Naive thymus-derived CD4-positive, alpha-beta T cell (primary cell): ENCODE results near the gene USP36. TPM values are rescaled to one million over a fixed set of nuclear protein-coding genes. Genes with fewer than 3 reads are reported as not detected.

ENCODE experiments used
- ATAC-seq: fragments of 150-1000 bp; cut with Tn5 transposase; 2 replicates; pipeline ENCODE4 v1.10.0; 2021; ENCODE audit warnings: mild to moderate bottlenecking, moderate library complexity
- CTCF ChIA-PET: fragments of 350-600 bp; sonication (Branson Sonifier 250); formaldehyde crosslinking; loops from one replicate; lab custom pipeline; 2021; ENCODE audit warnings: antibody characterized with exemption; lab: Charles Lee
- POLR2A ChIA-PET: fragments of 350-600 bp; sonication (Branson Sonifier 250); formaldehyde crosslinking; loops from one replicate; lab custom pipeline; 2021; ENCODE audit warnings: antibody characterized with exemption, inconsistent platforms; lab: Charles Lee
- DNase-seq, 9 donors: peaks; one replicate each; pipeline versions ENCODE4 v3.0.0 to v3.0.0-alpha.2; 2020 to 2022; ENCODE audit warnings: mixed read lengths in 1 of 9
- H3K27ac ChIP-seq: one replicate; pipeline ENCODE4 v1.7.0; 2013; ENCODE audit warnings: mild to moderate bottlenecking, low read depth, low read length, moderate library complexity
- H3K27me3 ChIP-seq, 2 donors: one replicate each; pipeline ENCODE4 v1.7.0; 2013; ENCODE audit warnings: low read length in 2 of 2, mild to moderate bottlenecking in 2 of 2, moderate library complexity in 2 of 2; ENCODE audit not compliant: control insufficient read depth in 2 of 2, insufficient read depth in 2 of 2
- H3K36me3 ChIP-seq, 3 experiments: 1 replicate in 2 of 3; 2 replicates in 1 of 3; pipeline ENCODE4 v1.7.0; 2013; ENCODE audit warnings: low read length in 3 of 3, mild to moderate bottlenecking in 3 of 3, moderate library complexity in 1 of 3; ENCODE audit not compliant: insufficient read depth in 3 of 3, control insufficient read depth in 2 of 3
- H3K4me1 ChIP-seq, 2 donors: one replicate each; pipeline ENCODE4 v1.7.0; 2013; ENCODE audit warnings: low read length in 2 of 2, mild to moderate bottlenecking in 2 of 2, moderate library complexity in 1 of 2; ENCODE audit not compliant: control insufficient read depth in 2 of 2, insufficient read depth in 2 of 2
- H3K4me3 ChIP-seq: 2 replicates; pipeline ENCODE4 v1.7.0; 2013; ENCODE audit warnings: mild to moderate bottlenecking, low read length
- H3K9me3 ChIP-seq, 3 experiments: 1 replicate in 2 of 3; 2 replicates in 1 of 3; pipeline ENCODE4 v1.7.0; 2013; ENCODE audit warnings: low read length in 3 of 3; ENCODE audit not compliant: control insufficient read depth in 2 of 3
- H3K27ac Mint-ChIP-seq, 9 donors: one replicate each; pipeline ENCODE4 v1.8.0; 2020 to 2022; ENCODE audit warnings: mixed read lengths in 9 of 9, mild to moderate bottlenecking in 8 of 9, moderate library complexity in 5 of 9, inconsistent platforms in 2 of 9
- H3K27me3 Mint-ChIP-seq, 5 donors: one replicate each; pipeline ENCODE4 v1.8.0; 2021 to 2022; ENCODE audit warnings: mixed read lengths in 5 of 5, mild to moderate bottlenecking in 1 of 5
- H3K36me3 Mint-ChIP-seq, 5 donors: one replicate each; pipeline ENCODE4 v1.8.0; 2020 to 2022; ENCODE audit warnings: mixed read lengths in 5 of 5, mild to moderate bottlenecking in 3 of 5, inconsistent platforms in 1 of 5
- H3K4me1 Mint-ChIP-seq, 7 donors: one replicate each; pipeline ENCODE4 v1.8.0; 2020 to 2022; ENCODE audit warnings: mixed read lengths in 7 of 7, mild to moderate bottlenecking in 3 of 7, inconsistent platforms in 1 of 7
- H3K4me3 Mint-ChIP-seq, 10 donors: one replicate each; pipeline ENCODE4 v1.8.0; 2020 to 2022; ENCODE audit warnings: mild to moderate bottlenecking in 10 of 10, mixed read lengths in 10 of 10, moderate library complexity in 6 of 10, inconsistent platforms in 2 of 10
- H3K9me3 Mint-ChIP-seq, 11 donors: one replicate each; pipeline ENCODE4 v1.8.0; 2020 to 2022; ENCODE audit warnings: mixed read lengths in 11 of 11, mild to moderate bottlenecking in 4 of 11, inconsistent platforms in 1 of 11, moderate library complexity in 1 of 11
- intact Hi-C, 2 donors: fragments of 100-400 bp; cut with micrococcal nuclease; formaldehyde crosslinking; loops; one replicate each; pipeline ENCODE4 v1.15.1; 2023
- polyA plus RNA-seq, 2 donors: library from polyadenylated mRNA; unstranded; fragments of 300-500 nt; fragmentation: Illumina TruSeq; gene quantifications; one replicate each; pipeline ENCODE4 v1.2.3, GENCODE V29; 2021
- total RNA-seq, 6 experiments: library from RNA in 5 of 6; stranded (reverse) in 5 of 6; gene quantifications; 1 replicate in 5 of 6; 2 replicates in 1 of 6; pipeline ENCODE4 v1.2.3 and lab custom pipeline; 2021 to 2026

USP36 gene
- total and polyA plus RNA-seq, 7 experiments from 2014 or later: 37.4 to 414 (median 148) TPM

GRCh38 chr17:78787444-78787843, 53.2 kb downstream of the USP36 start:
- peaks cover 0 to 1% (median 0%) of the 10 kb centered on the region in 11 donors for H3K9me3 Mint-ChIP-seq
- peaks cover 52 to 95% (median 69%) of the 10 kb centered on the region in 7 donors for H3K4me1 Mint-ChIP-seq
- Histone ChIP-seq H3K27me3 (no peaks in the 10 kb centered on the region), H3K27ac (no peak overlapping the region), H3K4me3 (no peak overlapping the region), H3K9me3 (no peaks in the 10 kb centered on the region), H3K36me3 (peaks cover 0 to 2% (median 0%) of the 10 kb centered on the region in 3 experiments), H3K4me1 (peaks cover 57 to 80% of the 10 kb centered on the region in 2 donors)
- intact Hi-C loops: no loop called here
- ATAC-seq: no peak
- no peak for DNase-seq
- POLR2A ChIA-PET: interaction anchor here (0.5 to 1.1 kb wide), 4 partner anchors 39 to 64 kb away, joined by 3 to 4 read pairs (median 4); no protein-coding TSS in a partner anchor
- H3K36me3 Mint-ChIP-seq: peaks cover 3 to 20% (median 11%) of the 10 kb centered on the region in 5 donors
- no peaks in the 10 kb centered on the region for H3K27me3 Mint-ChIP-seq
- CTCF ChIA-PET: interaction anchor here (1.0 kb wide), 1 partner anchor 62 kb away, joined by 4 read pairs; no protein-coding TSS in a partner anchor
- peak overlapping the region in 8 of 10 donors; percentile 9 to 75 (median 55) for H3K4me3 Mint-ChIP-seq
- peak overlapping the region; percentile 29 to 93 (median 88) for H3K27ac Mint-ChIP-seq

- peaks cover 37 to 77% (median 57%) of the 10 kb centered on the region in 7 donors for H3K4me1 Mint-ChIP-seq
- DNase-seq: no peak
- H3K9me3 ChIP-seq: no peaks in the 10 kb centered on the region
- H3K36me3 Mint-ChIP-seq: peaks cover 3 to 16% (median 7%) of the 10 kb centered on the region in 5 donors
- H3K27me3 Mint-ChIP-seq: no peaks in the 10 kb centered on the region
- ATAC-seq: no peak
- H3K9me3 Mint-ChIP-seq: peaks cover 0 to 1% (median 0%) of the 10 kb centered on the region in 11 donors
- H3K36me3 ChIP-seq: peaks cover 0 to 6% (median 0%) of the 10 kb centered on the region in 3 experiments
- CTCF ChIA-PET: interaction anchor here (0.9 to 2.4 kb wide), 4 partner anchors 13 to 59 kb away, joined by 3 to 15 read pairs (median 4); no protein-coding TSS in a partner anchor
- intact Hi-C loops: no loop called here
- peaks cover 54 to 63% of the 10 kb centered on the region in 2 donors for H3K4me1 ChIP-seq
- H3K4me3 ChIP-seq: no peak overlapping the region
- POLR2A ChIA-PET: interaction anchor here (0.6 to 3.5 kb wide), 15 partner anchors 8 to 827 kb away, joined by 3 to 13 read pairs (median 4); partner anchors contain the start of gene TNRC6C
- H3K27me3 ChIP-seq: no peaks in the 10 kb centered on the region
- peak overlapping the region in 8 of 9 donors; percentile 3 to 94 (median 88) for H3K27ac Mint-ChIP-seq
- H3K27ac ChIP-seq: peak overlapping the region; percentile 52
- peak overlapping the region in 9 of 10 donors; percentile 46 to 95 (median 77) for H3K4me3 Mint-ChIP-seq
Measured at GRCh38 chr17:78785663-78786057, 55.0 kb downstream of the USP36 start.

- Histone ChIP-seq H3K27me3 (no peaks in the 10 kb centered on the region), H3K9me3 (no peaks in the 10 kb centered on the region), H3K27ac (peak overlapping the region; percentile 52), H3K4me1 (peaks cover 51 to 58% of the 10 kb centered on the region in 2 donors), H3K4me3 (peak overlapping the region; percentile 58), H3K36me3 (peaks cover 0 to 6% (median 0%) of the 10 kb centered on the region in 3 experiments)
- CTCF ChIA-PET: interaction anchor here (0.6 to 2.4 kb wide), 7 partner anchors 9 to 73 kb away, joined by 3 to 15 read pairs (median 4); no protein-coding TSS in a partner anchor
- Mint-ChIP-seq H3K27me3 (no peaks in the 10 kb centered on the region), H3K36me3 (peaks cover 3 to 18% (median 7%) of the 10 kb centered on the region in 5 donors), H3K4me1 (peaks cover 37 to 72% (median 57%) of the 10 kb centered on the region in 7 donors), H3K9me3 (peaks cover 0 to 1% (median 0%) of the 10 kb centered on the region in 11 donors), H3K4me3 (peak overlapping the region; percentile 46 to 95 (median 74)), H3K27ac (peak overlapping the region; percentile 3 to 94 (median 88))
- ATAC-seq (no peak), DNase-seq (peak in 1 of 9 donors; percentile 37)
- POLR2A ChIA-PET: interaction anchor here (0.5 to 3.5 kb wide), 24 partner anchors 9 to 827 kb away, joined by 3 to 13 read pairs (median 4); partner anchors contain the start of gene TNRC6C
- intact Hi-C loops: no loop called here
Measured at GRCh38 chr17:78785011-78785662, 55.5 kb downstream of the USP36 start.

GRCh38 chr17:78784352-78784751, 56.3 kb downstream of the USP36 start:
- no peak for ATAC-seq
- Histone ChIP-seq H3K9me3 (no peaks in the 10 kb centered on the region), H3K27me3 (no peaks in the 10 kb centered on the region), H3K36me3 (peaks cover 0 to 6% (median 0%) of the 10 kb centered on the region in 3 experiments), H3K4me1 (peaks cover 45 to 53% of the 10 kb centered on the region in 2 donors), H3K27ac (peak overlapping the region; percentile 52), H3K4me3 (no peak overlapping the region)
- no peaks in the 10 kb centered on the region for H3K27me3 Mint-ChIP-seq
- ChIA-PET CTCF (interaction anchor here (0.6 to 2.4 kb wide), 7 partner anchors 14 to 675 kb away, joined by 3 to 15 read pairs (median 4); no protein-coding TSS in a partner anchor), POLR2A (interaction anchor here (0.5 to 3.5 kb wide), 16 partner anchors 9 to 654 kb away, joined by 3 to 13 read pairs (median 4); no protein-coding TSS in a partner anchor)
- no peaks in the 10 kb centered on the region for H3K9me3 Mint-ChIP-seq
- peaks cover 3 to 22% (median 12%) of the 10 kb centered on the region in 5 donors for H3K36me3 Mint-ChIP-seq
- intact Hi-C loops: no loop called here
- H3K27ac Mint-ChIP-seq: peak overlapping the region; percentile 64 to 95 (median 91)
- no peak for DNase-seq
- peaks cover 37 to 71% (median 57%) of the 10 kb centered on the region in 7 donors for H3K4me1 Mint-ChIP-seq
- H3K4me3 Mint-ChIP-seq: peak overlapping the region in 8 of 10 donors; percentile 52 to 95 (median 90)

- Mint-ChIP-seq H3K4me1 (peaks cover 34 to 67% (median 60%) of the 10 kb centered on the region in 7 donors), H3K36me3 (peaks cover 3 to 24% (median 12%) of the 10 kb centered on the region in 5 donors), H3K9me3 (no peaks in the 10 kb centered on the region), H3K4me3 (peak overlapping the region; percentile 52 to 95 (median 90)), H3K27ac (peak overlapping the region; percentile 64 to 95 (median 91)), H3K27me3 (no peaks in the 10 kb centered on the region)
- Histone ChIP-seq H3K4me3 (no peak overlapping the region), H3K27me3 (no peaks in the 10 kb centered on the region), H3K27ac (no peak overlapping the region), H3K4me1 (peaks cover 43 to 54% of the 10 kb centered on the region in 2 donors), H3K36me3 (peaks cover 0 to 6% (median 0%) of the 10 kb centered on the region in 3 experiments), H3K9me3 (no peaks in the 10 kb centered on the region)
- DNase-seq (no peak), ATAC-seq (no peak)
- intact Hi-C loops: loop anchor here in 1 of 2 donors (2.0 kb wide), 1 partner anchor 35 kb away; no protein-coding TSS in a partner anchor
- ChIA-PET POLR2A (interaction anchor here (0.6 to 3.5 kb wide), 11 partner anchors 9 to 532 kb away, joined by 3 to 13 read pairs (median 4); no protein-coding TSS in a partner anchor), CTCF (interaction anchor here (0.6 to 2.4 kb wide), 4 partner anchors 15 to 674 kb away, joined by 3 to 15 read pairs (median 5); no protein-coding TSS in a partner anchor)
Measured at GRCh38 chr17:78783711-78784324, 56.8 kb downstream of the USP36 start.
